Smooth muscle cell (in vitro differentiated cells): ENCODE measurements around the gene CLDN11. TPM values are rescaled to one million over a fixed set of nuclear protein-coding genes. Genes with fewer than 3 reads are reported as not detected.

Experiments
- DNase-seq: peaks from one replicate; lab custom pipeline; 2025; ENCODE audit not compliant: unreplicated experiment; lab: John Stamatoyannopoulos, UW
- H2AFZ ChIP-seq: fragments of 200-600 bp; sonication (generic); 2 replicates; pipeline ENCODE4 v1.6.0; 2016; ENCODE audit warnings: antibody characterized with exemption, low read depth, mild to moderate bottlenecking
- H3F3A ChIP-seq: fragments of 200-600 bp; sonication (generic); 2 replicates; pipeline ENCODE4 v1.6.0; 2017; ENCODE audit warnings: antibody characterized with exemption, low read depth
- H3K27ac ChIP-seq: fragments of 200-600 bp; sonication (generic); 2 replicates; pipeline ENCODE4 v1.5.1; 2016; ENCODE audit warnings: low read depth, mild to moderate bottlenecking
- H3K27me3 ChIP-seq: fragments of 200-600 bp; sonication (generic); 2 replicates; pipeline ENCODE4 v1.6.1; 2016; ENCODE audit warnings: low read depth, mild to moderate bottlenecking
- H3K36me3 ChIP-seq: fragments of 200-600 bp; sonication (generic); 2 replicates; pipeline ENCODE4 v1.5.1; 2016; ENCODE audit warnings: low read depth
- H3K4me1 ChIP-seq: fragments of 200-600 bp; sonication (generic); 2 replicates; pipeline ENCODE4 v1.5.1; 2016; ENCODE audit warnings: low read depth
- H3K4me2 ChIP-seq: fragments of 200-600 bp; sonication (generic); 2 replicates; pipeline ENCODE4 v1.6.0; 2016; ENCODE audit warnings: mild to moderate bottlenecking
- H3K4me3 ChIP-seq: fragments of 200-600 bp; sonication (generic); 2 replicates; pipeline ENCODE4 v1.5.1; 2016; ENCODE audit warnings: mild to moderate bottlenecking
- H3K79me2 ChIP-seq: fragments of 200-600 bp; sonication (generic); 2 replicates; pipeline ENCODE4 v1.6.0; 2016; ENCODE audit warnings: low read depth, mild to moderate bottlenecking
- H3K9ac ChIP-seq: fragments of 200-600 bp; sonication (generic); 2 replicates; pipeline ENCODE4 v1.6.0; 2016; ENCODE audit warnings: low read depth
- H3K9me3 ChIP-seq: fragments of 200-600 bp; sonication (generic); replicated peaks from 2 replicates; pipeline ENCODE4 v1.5.1; 2016; ENCODE audit warnings: low read depth
- H4K20me1 ChIP-seq: fragments of 200-600 bp; sonication (generic); 2 replicates; pipeline ENCODE4 v1.6.0; 2016; ENCODE audit warnings: low read depth
- WGBS: methylation state at CpG from one replicate; pipeline ENCODE4 v1.1.7; 2016; ENCODE audit warnings: low lambda C conversion rate; 5-methylcytosine and 5-hydroxymethylcytosine counted together
- polyA plus RNA-seq: library from polyadenylated mRNA; unstranded; fragments of >200 nt; fragmentation: Nextera tagmentation; extraction: Ambion mirVana; gene quantifications from 2 replicates; pipeline ENCODE4 v1.2.1, GENCODE V29; 2016
- total RNA-seq: library from RNA; depleted of rRNA; stranded (reverse); fragments of >200 nt; gene quantifications from 2 replicates; pipeline ENCODE4 v1.2.3, GENCODE V29; 2014
- TF ChIP-seq, protein P1 (sequence below): fragments of 200-600 bp; sonication (generic); IDR thresholded peaks from 2 replicates; pipeline ENCODE4 v1.5.1; 2017; ENCODE audit warnings: borderline replicate concordance, mild to moderate bottlenecking, antibody characterized with exemption; ENCODE audit not compliant: insufficient read depth, poor library complexity, severe bottlenecking

Gene CLDN11
- total and polyA plus RNA-seq, 2 experiments from 2014 or later = 1.0 to 4.2 TPM

- TF ChIP-seq, protein P1, sequence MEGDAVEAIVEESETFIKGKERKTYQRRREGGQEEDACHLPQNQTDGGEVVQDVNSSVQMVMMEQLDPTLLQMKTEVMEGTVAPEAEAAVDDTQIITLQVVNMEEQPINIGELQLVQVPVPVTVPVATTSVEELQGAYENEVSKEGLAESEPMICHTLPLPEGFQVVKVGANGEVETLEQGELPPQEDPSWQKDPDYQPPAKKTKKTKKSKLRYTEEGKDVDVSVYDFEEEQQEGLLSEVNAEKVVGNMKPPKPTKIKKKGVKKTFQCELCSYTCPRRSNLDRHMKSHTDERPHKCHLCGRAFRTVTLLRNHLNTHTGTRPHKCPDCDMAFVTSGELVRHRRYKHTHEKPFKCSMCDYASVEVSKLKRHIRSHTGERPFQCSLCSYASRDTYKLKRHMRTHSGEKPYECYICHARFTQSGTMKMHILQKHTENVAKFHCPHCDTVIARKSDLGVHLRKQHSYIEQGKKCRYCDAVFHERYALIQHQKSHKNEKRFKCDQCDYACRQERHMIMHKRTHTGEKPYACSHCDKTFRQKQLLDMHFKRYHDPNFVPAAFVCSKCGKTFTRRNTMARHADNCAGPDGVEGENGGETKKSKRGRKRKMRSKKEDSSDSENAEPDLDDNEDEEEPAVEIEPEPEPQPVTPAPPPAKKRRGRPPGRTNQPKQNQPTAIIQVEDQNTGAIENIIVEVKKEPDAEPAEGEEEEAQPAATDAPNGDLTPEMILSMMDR = no peak
- no peaks in the 10 kb centered on the region for H3K36me3 ChIP-seq
Measured at GRCh38 chr3:170429050-170429449, 10.4 kb downstream of the CLDN11 start.

DNA sequence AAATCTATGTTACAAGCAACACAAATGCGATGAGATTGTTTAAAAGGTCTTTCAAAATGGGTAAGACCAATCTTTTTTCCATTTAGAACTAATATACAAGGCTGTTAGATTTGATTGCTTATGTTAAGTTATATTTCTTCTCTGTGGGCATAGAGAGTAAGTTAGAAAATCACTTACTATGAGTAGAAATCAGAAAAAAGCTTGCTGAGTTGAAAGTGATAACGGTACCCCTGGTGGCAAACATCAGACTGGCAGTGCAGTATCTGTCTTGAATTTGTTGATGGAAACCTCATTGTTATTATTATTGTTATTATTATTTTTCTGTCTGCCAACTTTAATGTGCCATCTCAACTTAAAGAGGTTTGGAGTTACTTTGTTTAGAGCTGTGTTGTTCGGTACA, 12.4 kb downstream of the CLDN11 start:
- H3K4me1 ChIP-seq = peaks cover 14% of the 10 kb centered on the region
- H3K9ac ChIP-seq = no peak overlapping the region
- TF ChIP-seq, protein P1 = peak; percentile 13
- no peaks in the 10 kb centered on the region for H3K27me3 ChIP-seq
- no peaks in the 10 kb centered on the region for H3K36me3 ChIP-seq
- no peaks in the 10 kb centered on the region for H4K20me1 ChIP-seq
- no peak for DNase-seq
- H2AFZ ChIP-seq = no peak overlapping the region
- H3K4me2 ChIP-seq = no peak overlapping the region
- WGBS = 94% methylated on average over 3 of the region's 3 CpGs
- H3K9me3 ChIP-seq = no peaks in the 10 kb centered on the region
- no peaks in the 10 kb centered on the region for H3K79me2 ChIP-seq
- no peak overlapping the region for H3K4me3 ChIP-seq
- H3F3A ChIP-seq = no peaks in the 10 kb centered on the region
- no peak overlapping the region for H3K27ac ChIP-seq

More at GRCh38 chr3:170429050-170429449, 10.4 kb downstream of the CLDN11 start:
- Histone ChIP-seq H3K9ac (no peak overlapping the region), H3K4me2 (peak overlapping the region; percentile 6), H3K4me3 (no peak overlapping the region), H2AFZ (no peak overlapping the region), H3F3A (no peaks in the 10 kb centered on the region), H3K4me1 (peaks cover 15% of the 10 kb centered on the region), H3K9me3 (no peaks in the 10 kb centered on the region), H4K20me1 (no peaks in the 10 kb centered on the region), H3K27me3 (no peaks in the 10 kb centered on the region), H3K27ac (no peak overlapping the region), H3K79me2 (no peaks in the 10 kb centered on the region)
- no peak for DNase-seq
- WGBS = 64% methylated on average over 1 of the region's 1 CpG

- Histone ChIP-seq H4K20me1 (no peaks in the 10 kb centered on the region), H3K4me2 (no peak overlapping the region), H3K79me2 (no peaks in the 10 kb centered on the region)
Measured at GRCh38 chr3:170432416-170432815, 13.7 kb downstream of the CLDN11 start.

GRCh38 chr3:170436697-170437096, 18.0 kb downstream of the CLDN11 start:
- no peaks in the 10 kb centered on the region for H3F3A ChIP-seq
- H3K4me3 ChIP-seq = no peak overlapping the region
- no peaks in the 10 kb centered on the region for H4K20me1 ChIP-seq
- H3K9ac ChIP-seq = no peak overlapping the region
- no peak for DNase-seq
- no peaks in the 10 kb centered on the region for H3K36me3 ChIP-seq
- H3K27me3 ChIP-seq = no peaks in the 10 kb centered on the region
- no peaks in the 10 kb centered on the region for H3K79me2 ChIP-seq
- no peak overlapping the region for H3K27ac ChIP-seq
- H3K9me3 ChIP-seq = no peaks in the 10 kb centered on the region
- no peak overlapping the region for H2AFZ ChIP-seq
- TF ChIP-seq, protein P1 = no peak
- 100% methylated on average over 2 of the region's 2 CpGs for WGBS
- no peaks in the 10 kb centered on the region for H3K4me1 ChIP-seq
- H3K4me2 ChIP-seq = no peak overlapping the region

More at GRCh38 chr3:170432416-170432815, 13.7 kb downstream of the CLDN11 start:
- Histone ChIP-seq H3K27ac (no peak overlapping the region), H3K9me3 (no peaks in the 10 kb centered on the region), H3K36me3 (no peaks in the 10 kb centered on the region), H2AFZ (no peak overlapping the region), H3F3A (no peaks in the 10 kb centered on the region), H3K27me3 (no peaks in the 10 kb centered on the region), H3K9ac (no peak overlapping the region), H3K4me1 (peaks cover 11% of the 10 kb centered on the region), H3K4me3 (no peak overlapping the region)
- 95% methylated on average over 14 of the region's 14 CpGs for WGBS
- no peak for DNase-seq
- TF ChIP-seq, protein P1 = no peak
